ENCODE measurements around the gene RNF41. TPM values are rescaled to one million over a fixed set of nuclear protein-coding genes. Genes with fewer than 3 reads are reported as not detected.

The RNF41 gene
- total and polyA plus RNA-seq, 2 of the 13 experiments (the other 11 are each of a cell fraction or from before 2014, with no cell fraction given), result 27.1 to 39.4 TPM

DNA sequence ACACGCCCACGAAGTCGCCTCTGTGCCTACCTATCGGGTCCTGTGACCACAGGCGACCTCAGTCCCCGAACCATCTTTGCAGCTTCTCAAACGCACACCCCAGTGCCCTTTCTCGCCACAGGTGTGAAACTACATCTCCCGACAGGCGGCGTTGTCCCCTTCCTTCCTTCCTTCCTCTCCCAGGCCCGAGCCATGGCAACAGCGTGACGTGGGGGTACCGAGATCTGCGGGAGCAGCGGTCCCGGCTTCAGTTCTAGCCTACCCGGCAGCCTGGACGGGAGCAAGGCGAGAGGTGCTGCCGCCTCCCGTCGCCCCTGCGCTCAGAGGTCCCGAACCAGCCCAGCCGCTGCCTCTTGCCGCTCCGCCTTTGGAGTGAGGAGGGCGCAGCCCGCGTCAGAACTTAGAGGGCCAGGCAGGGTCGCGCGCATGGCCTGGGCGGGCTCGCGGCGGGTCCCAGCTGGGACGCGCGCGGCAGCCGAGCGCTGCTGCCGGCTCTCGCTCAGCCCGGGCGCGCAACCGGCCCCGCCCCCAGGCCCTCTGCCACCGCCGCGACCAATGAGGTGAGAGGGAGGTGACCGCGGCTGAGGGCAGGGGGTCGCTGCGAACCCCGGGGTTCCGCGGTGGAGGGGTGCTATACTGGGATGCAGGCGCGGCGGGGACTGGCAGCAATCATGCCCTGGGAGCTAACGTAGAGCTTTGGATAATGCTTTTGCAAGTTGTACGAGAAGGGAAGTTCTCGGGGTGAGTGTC is 45.1 kb upstream of the RNF41 start, which contains the start of gene COQ10A (continued):
- TF ChIP-seq, protein P1, sequence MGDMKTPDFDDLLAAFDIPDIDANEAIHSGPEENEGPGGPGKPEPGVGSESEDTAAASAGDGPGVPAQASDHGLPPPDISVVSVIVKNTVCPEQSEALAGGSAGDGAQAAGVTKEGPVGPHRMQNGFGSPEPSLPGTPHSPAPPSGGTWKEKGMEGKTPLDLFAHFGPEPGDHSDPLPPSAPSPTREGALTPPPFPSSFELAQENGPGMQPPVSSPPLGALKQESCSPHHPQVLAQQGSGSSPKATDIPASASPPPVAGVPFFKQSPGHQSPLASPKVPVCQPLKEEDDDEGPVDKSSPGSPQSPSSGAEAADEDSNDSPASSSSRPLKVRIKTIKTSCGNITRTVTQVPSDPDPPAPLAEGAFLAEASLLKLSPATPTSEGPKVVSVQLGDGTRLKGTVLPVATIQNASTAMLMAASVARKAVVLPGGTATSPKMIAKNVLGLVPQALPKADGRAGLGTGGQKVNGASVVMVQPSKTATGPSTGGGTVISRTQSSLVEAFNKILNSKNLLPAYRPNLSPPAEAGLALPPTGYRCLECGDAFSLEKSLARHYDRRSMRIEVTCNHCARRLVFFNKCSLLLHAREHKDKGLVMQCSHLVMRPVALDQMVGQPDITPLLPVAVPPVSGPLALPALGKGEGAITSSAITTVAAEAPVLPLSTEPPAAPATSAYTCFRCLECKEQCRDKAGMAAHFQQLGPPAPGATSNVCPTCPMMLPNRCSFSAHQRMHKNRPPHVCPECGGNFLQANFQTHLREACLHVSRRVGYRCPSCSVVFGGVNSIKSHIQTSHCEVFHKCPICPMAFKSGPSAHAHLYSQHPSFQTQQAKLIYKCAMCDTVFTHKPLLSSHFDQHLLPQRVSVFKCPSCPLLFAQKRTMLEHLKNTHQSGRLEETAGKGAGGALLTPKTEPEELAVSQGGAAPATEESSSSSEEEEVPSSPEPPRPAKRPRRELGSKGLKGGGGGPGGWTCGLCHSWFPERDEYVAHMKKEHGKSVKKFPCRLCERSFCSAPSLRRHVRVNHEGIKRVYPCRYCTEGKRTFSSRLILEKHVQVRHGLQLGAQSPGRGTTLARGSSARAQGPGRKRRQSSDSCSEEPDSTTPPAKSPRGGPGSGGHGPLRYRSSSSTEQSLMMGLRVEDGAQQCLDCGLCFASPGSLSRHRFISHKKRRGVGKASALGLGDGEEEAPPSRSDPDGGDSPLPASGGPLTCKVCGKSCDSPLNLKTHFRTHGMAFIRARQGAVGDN (CRISPR knock-in tag; IDR thresholded peaks at IDR 0.05), result peak; percentile 91
- TF ChIP-seq GTF2F1 (IDR thresholded peaks at IDR 0.05; ENCODE audit: low read length), result no peak
- TF ChIP-seq, protein P2, sequence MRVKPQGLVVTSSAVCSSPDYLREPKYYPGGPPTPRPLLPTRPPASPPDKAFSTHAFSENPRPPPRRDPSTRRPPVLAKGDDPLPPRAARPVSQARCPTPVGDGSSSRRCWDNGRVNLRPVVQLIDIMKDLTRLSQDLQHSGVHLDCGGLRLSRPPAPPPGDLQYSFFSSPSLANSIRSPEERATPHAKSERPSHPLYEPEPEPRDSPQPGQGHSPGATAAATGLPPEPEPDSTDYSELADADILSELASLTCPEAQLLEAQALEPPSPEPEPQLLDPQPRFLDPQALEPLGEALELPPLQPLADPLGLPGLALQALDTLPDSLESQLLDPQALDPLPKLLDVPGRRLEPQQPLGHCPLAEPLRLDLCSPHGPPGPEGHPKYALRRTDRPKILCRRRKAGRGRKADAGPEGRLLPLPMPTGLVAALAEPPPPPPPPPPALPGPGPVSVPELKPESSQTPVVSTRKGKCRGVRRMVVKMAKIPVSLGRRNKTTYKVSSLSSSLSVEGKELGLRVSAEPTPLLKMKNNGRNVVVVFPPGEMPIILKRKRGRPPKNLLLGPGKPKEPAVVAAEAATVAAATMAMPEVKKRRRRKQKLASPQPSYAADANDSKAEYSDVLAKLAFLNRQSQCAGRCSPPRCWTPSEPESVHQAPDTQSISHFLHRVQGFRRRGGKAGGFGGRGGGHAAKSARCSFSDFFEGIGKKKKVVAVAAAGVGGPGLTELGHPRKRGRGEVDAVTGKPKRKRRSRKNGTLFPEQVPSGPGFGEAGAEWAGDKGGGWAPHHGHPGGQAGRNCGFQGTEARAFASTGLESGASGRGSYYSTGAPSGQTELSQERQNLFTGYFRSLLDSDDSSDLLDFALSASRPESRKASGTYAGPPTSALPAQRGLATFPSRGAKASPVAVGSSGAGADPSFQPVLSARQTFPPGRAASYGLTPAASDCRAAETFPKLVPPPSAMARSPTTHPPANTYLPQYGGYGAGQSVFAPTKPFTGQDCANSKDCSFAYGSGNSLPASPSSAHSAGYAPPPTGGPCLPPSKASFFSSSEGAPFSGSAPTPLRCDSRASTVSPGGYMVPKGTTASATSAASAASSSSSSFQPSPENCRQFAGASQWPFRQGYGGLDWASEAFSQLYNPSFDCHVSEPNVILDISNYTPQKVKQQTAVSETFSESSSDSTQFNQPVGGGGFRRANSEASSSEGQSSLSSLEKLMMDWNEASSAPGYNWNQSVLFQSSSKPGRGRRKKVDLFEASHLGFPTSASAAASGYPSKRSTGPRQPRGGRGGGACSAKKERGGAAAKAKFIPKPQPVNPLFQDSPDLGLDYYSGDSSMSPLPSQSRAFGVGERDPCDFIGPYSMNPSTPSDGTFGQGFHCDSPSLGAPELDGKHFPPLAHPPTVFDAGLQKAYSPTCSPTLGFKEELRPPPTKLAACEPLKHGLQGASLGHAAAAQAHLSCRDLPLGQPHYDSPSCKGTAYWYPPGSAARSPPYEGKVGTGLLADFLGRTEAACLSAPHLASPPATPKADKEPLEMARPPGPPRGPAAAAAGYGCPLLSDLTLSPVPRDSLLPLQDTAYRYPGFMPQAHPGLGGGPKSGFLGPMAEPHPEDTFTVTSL (CRISPR knock-in tag; IDR thresholded peaks at IDR 0.05; ENCODE audit: borderline replicate concordance), result no peak
- no peak for TF ChIP-seq ZNF296 (CRISPR knock-in tag; conservative IDR thresholded peaks at IDR 0.05)
- TF ChIP-seq ZNF891 (CRISPR knock-in tag; IDR thresholded peaks at IDR 0.05), result no peak
- TF ChIP-seq ETV5 (CRISPR knock-in tag; IDR thresholded peaks at IDR 0.05; ENCODE audit: borderline replicate concordance), result peak; percentile 74
- TF ChIP-seq SP4 (CRISPR knock-in tag; IDR thresholded peaks at IDR 0.05), result peak; percentile 59; the same call in 1 of the 2 replicates
- no peak for TF ChIP-seq EHMT2 (IDR thresholded peaks at IDR 0.05; ENCODE audit: borderline replicate concordance, low read depth, low read length)
- TF ChIP-seq, protein P3, sequence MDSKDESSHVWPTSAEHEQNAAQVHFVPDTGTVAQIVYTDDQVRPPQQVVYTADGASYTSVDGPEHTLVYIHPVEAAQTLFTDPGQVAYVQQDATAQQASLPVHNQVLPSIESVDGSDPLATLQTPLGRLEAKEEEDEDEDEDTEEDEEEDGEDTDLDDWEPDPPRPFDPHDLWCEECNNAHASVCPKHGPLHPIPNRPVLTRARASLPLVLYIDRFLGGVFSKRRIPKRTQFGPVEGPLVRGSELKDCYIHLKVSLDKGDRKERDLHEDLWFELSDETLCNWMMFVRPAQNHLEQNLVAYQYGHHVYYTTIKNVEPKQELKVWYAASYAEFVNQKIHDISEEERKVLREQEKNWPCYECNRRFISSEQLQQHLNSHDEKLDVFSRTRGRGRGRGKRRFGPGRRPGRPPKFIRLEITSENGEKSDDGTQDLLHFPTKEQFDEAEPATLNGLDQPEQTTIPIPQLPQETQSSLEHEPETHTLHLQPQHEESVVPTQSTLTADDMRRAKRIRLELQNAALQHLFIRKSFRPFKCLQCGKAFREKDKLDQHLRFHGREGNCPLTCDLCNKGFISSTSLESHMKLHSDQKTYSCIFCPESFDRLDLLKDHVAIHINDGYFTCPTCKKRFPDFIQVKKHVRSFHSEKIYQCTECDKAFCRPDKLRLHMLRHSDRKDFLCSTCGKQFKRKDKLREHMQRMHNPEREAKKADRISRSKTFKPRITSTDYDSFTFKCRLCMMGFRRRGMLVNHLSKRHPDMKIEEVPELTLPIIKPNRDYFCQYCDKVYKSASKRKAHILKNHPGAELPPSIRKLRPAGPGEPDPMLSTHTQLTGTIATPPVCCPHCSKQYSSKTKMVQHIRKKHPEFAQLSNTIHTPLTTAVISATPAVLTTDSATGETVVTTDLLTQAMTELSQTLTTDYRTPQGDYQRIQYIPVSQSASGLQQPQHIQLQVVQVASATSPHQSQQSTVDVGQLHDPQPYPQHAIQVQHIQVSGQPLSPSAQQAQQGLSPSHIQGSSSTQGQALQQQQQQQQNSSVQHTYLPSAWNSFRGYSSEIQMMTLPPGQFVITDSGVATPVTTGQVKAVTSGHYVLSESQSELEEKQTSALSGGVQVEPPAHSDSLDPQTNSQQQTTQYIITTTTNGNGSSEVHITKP (CRISPR knock-in tag; IDR thresholded peaks at IDR 0.05; ENCODE audit: low read depth), result peak; percentile 75; the same call in 1 of the 2 replicates
- TF ChIP-seq ZBTB20 (CRISPR knock-in tag; IDR thresholded peaks at IDR 0.05; ENCODE audit: borderline replicate concordance, low read depth), result 0 out of 2 replicates have a peak, but pooled peaks have one; percentile 50
- no peak for TF ChIP-seq ZSCAN9 (CRISPR knock-in tag; IDR thresholded peaks at IDR 0.05; ENCODE audit: borderline replicate concordance)
- no peak for TF ChIP-seq ZNF879 (CRISPR knock-in tag; IDR thresholded peaks at IDR 0.05)
- no peak for TF ChIP-seq LBX2 (CRISPR knock-in tag; IDR thresholded peaks at IDR 0.05; ENCODE audit: borderline replicate concordance)
- TF ChIP-seq NKX3-1 (CRISPR knock-in tag; IDR thresholded peaks at IDR 0.05), result no peak
- no peak for TF ChIP-seq ZNF10 (CRISPR knock-in tag; IDR thresholded peaks at IDR 0.05; ENCODE audit: borderline replicate concordance, low read depth)

Measured in HepG2 (cell line).